MG63 (cell line): ENCODE measurements around the gene PALD1. TPM values are rescaled to one million over a fixed set of nuclear protein-coding genes. Genes with fewer than 3 reads are reported as not detected.

ENCODE experiments used
- DNase-seq: peaks from one replicate; pipeline ENCODE4 v3.0.0-alpha.2; 2020
- H3K27me3 ChIP-seq: fragments of 250-450 bp; sonication (Bioruptor Pico); 2 replicates; pipeline ENCODE4 v1.5.1; 2020; ENCODE audit warnings: mild to moderate bottlenecking, moderate library complexity
- H3K36me3 ChIP-seq: fragments of 250-450 bp; sonication (Bioruptor Pico); 2 replicates; pipeline ENCODE4 v1.5.1; 2020; ENCODE audit warnings: mild to moderate bottlenecking, moderate library complexity
- H3K4me3 ChIP-seq: fragments of 250-450 bp; sonication (Bioruptor Pico); 2 replicates; pipeline ENCODE4 v1.5.1; 2020; ENCODE audit warnings: mild to moderate bottlenecking, moderate library complexity
- H3K9me3 ChIP-seq: fragments of 250-450 bp; sonication (Bioruptor Pico); 2 replicates; pipeline ENCODE4 v1.5.1; 2020; ENCODE audit warnings: mild to moderate bottlenecking, moderate library complexity
- total RNA-seq: library from RNA; depleted of rRNA; stranded (reverse); fragments of >200 nt; shearing (Covaris generic); gene quantifications from 2 replicates; pipeline ENCODE4 v1.2.3, GENCODE V29; 2014; ENCODE audit warnings: low replicate concordance

Gene PALD1
- total RNA-seq, 1 experiment from 2014 or later, result 7.8 TPM

DNA sequence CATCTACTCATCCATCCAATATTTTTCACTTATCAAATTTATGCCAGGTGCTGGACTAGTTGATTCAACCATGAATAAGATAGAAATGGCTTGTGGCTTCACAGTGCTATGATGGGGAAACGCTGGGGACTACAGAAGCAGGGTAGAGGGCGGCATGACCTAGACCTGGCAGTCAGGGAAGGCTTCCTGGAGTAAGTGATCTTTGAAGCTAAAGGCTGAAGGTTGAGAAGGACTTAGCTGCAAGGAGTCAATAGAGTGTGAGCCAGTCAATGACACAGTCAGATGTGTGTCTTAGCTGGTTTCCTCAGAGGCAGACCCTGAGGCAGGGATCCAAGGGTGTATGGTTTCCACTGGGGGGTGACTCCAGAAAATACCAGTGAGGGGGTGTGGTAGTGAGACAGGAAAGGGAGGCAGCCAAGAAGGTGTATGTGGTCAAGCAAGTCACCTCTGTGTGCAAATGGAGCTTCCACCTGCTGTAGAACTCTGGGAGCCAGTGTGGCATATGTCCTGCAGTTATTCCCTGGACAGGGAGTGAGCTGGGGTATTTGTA is 113.7 kb downstream of the PALD1 start:
- no peak for DNase-seq
- no peaks in the 10 kb centered on the region for H3K9me3 ChIP-seq
- H3K36me3 ChIP-seq, result no peaks in the 10 kb centered on the region
- H3K4me3 ChIP-seq, result no peak overlapping the region
- no peaks in the 10 kb centered on the region for H3K27me3 ChIP-seq

DNA sequence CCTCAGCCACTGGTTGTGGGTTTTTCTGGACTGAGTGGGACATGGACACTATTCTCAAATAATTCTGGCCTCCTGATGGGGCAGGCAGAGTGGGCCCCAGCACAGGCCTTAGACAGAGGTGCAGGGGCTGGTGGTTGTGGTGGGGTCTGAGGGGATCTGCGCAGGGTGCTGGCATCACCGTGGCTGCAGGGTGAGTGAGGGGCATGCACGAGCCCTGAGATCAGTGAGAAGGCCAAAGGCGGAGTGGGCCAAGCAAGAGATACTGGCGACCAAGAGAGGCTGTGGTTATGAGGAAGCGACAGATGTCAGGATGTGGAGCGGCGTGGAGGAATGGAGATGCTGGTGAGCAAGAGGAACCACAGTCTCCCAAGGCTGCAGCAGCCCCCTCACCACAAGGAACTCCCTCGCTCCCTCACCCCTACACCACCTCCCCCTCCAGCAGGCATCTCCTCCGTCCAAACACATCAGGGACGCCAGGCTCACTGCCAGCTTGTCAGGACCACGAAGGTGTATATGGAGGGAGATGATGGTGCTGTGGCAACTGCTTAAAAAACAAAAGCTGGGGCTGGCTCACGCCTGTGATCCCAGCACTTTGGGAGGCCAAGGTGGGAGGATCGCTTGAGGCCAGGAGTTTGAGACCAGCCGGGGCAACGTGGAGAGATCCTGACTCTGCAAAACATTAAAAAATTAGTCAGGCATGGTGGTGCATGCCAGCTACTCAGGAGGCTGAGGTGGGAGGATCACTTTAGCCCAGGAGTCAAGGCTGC is 114.4 kb downstream of the PALD1 start:
- Histone ChIP-seq H3K4me3 (no peak overlapping the region), H3K36me3 (no peaks in the 10 kb centered on the region), H3K9me3 (no peaks in the 10 kb centered on the region), H3K27me3 (no peaks in the 10 kb centered on the region)
- DNase-seq, result no peak

DNA sequence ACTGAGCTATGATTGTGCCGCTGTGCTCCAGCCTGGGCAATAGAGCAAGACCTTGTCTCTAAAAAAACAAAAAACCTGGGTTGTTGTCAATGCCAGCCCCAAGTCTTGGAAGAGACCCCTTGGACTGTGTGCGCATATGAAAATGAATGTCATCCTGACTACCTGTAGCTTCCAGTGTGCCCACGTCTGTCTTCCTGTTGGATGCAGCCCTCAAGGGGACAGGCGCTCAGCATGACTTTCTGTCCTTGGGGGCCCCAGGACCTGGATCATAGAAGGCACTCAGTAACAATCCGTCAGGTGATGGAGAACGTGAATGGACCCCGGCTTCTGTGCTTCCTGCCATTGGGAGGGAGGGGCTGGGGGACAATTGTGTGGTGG is 114.9 kb downstream of the PALD1 start:
- Histone ChIP-seq H3K27me3 (no peaks in the 10 kb centered on the region), H3K36me3 (no peaks in the 10 kb centered on the region), H3K4me3 (no peak overlapping the region), H3K9me3 (no peaks in the 10 kb centered on the region)
- no peak for DNase-seq

DNA sequence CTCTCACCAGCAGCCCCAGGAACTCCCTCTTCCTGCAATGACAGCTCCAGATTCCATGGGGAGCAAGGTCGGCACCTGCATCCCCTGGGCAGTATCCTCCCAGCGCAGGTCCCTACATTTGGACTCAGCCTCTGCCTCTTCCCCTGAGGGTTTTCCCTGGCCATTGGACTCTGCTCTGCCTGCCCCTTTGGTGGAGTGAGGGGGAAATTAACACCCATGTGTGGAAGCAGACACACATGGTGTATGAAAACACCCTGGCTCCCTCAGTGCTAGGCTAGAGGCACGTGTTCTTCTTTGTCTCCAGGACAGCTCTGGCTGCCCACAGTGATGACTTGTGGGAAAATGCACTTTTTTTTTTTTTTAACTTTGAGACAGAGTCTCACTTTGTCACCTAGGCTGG is 115.6 kb downstream of the PALD1 start:
- Histone ChIP-seq H3K27me3 (no peaks in the 10 kb centered on the region), H3K36me3 (no peaks in the 10 kb centered on the region), H3K4me3 (no peak overlapping the region), H3K9me3 (no peaks in the 10 kb centered on the region)
- DNase-seq, result no peak

DNA sequence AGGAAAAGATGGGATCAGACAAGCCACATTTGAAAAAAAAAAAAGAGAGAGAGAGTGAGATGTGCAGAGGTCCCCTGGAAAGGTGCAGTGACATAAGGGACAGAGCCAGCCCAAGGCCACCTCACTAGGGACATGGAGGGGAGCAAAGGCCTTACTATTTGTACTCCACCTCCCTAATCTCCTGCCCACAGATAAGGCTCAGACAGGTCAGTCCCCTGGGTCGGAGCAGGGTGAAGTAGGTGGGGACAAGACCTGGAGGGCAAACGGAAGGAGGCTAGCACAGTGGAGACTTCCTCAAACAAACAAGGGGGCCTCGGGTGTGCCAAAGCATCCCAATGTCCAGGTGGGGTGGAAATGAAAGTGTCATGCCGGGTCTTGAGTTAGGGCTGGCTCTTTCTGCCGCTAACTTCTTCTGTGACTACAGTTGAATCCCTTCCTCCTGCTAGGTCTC is 117.0 kb downstream of the PALD1 start:
- no peaks in the 10 kb centered on the region for H3K36me3 ChIP-seq
- no peaks in the 10 kb centered on the region for H3K9me3 ChIP-seq
- no peak overlapping the region for H3K4me3 ChIP-seq
- no peak for DNase-seq
- H3K27me3 ChIP-seq, result no peaks in the 10 kb centered on the region

DNA sequence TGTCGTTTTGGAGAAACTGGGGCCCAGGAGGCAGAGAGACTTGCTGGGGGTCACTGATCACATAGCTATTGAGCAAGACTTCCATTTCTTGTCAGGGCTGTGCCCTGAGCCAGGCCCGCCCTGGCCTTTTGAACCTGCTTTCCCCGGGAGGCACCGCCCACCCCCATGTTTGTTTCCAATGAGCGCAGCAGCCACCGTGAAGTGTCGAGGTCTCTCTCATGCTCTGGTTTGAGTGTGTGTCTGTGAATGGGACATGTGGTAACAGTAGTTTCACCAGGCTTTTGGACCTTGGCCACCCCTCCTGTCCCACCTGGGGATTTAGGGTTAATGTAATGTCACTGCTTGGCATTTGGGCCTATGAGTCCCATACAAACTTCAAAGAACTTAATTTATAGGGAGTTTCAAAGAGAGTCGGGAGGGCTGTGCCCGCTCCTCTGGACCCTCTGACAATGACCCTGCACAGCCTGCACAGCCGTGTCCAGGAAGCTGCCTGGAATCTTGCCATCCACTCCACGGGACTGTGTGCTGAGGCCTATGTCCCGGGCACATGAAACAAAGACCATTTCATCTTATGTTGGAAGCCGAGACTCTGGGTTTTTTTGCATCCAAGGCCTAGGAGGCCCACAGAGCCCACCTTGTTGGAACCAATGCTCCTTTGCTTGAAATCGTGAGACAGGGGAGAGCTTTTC is 117.7 kb downstream of the PALD1 start:
- no peak for DNase-seq
- no peaks in the 10 kb centered on the region for H3K27me3 ChIP-seq
- no peak overlapping the region for H3K4me3 ChIP-seq
- H3K9me3 ChIP-seq, result no peaks in the 10 kb centered on the region
- no peaks in the 10 kb centered on the region for H3K36me3 ChIP-seq

DNA sequence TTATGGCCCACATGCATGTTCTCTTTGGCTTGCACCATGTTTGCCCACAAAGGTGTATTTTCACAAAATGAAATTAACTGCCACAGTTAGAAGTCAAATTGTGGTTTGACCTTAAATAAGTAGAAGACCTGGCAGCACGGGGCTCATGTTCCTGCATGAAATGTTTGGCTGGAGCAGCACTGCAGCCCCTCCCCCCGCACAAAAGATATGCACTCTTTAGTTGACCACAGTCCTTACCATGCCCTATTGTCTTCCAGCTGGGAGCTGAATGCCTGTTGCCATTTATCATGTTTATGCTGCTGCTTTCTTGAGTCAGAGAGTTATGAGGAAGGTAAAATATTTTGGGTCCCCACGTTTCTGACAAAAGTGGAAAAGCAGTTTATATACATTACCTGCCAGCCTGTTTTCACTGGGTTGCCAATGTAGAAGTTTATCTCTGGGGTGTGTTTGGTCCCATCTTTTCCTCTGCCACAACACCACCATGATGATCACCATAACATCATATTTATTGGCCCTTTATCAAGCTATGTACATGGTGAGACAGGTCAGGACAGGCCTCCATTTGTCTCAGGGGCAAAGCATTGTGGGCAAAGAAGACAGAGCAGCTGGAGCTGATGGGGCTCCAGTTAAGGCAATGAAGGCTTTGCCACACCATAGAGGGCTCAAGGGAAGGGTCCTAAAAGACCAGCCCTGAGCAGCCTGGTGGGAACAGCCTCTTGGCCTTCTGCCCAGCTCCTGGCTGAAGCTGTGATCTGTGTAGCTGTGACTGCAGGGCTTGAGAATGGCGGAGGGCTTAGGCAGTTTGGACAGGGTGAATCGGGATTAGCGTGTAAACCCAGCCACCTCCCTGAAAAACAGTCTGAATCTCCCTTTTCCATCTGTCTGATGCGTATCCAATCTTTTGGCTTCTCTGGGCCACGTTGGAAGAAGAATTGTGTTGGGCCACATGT is 118.6 kb downstream of the PALD1 start:
- no peak for DNase-seq
- Histone ChIP-seq H3K36me3 (no peaks in the 10 kb centered on the region), H3K4me3 (no peak overlapping the region), H3K27me3 (no peaks in the 10 kb centered on the region), H3K9me3 (no peaks in the 10 kb centered on the region)

DNA sequence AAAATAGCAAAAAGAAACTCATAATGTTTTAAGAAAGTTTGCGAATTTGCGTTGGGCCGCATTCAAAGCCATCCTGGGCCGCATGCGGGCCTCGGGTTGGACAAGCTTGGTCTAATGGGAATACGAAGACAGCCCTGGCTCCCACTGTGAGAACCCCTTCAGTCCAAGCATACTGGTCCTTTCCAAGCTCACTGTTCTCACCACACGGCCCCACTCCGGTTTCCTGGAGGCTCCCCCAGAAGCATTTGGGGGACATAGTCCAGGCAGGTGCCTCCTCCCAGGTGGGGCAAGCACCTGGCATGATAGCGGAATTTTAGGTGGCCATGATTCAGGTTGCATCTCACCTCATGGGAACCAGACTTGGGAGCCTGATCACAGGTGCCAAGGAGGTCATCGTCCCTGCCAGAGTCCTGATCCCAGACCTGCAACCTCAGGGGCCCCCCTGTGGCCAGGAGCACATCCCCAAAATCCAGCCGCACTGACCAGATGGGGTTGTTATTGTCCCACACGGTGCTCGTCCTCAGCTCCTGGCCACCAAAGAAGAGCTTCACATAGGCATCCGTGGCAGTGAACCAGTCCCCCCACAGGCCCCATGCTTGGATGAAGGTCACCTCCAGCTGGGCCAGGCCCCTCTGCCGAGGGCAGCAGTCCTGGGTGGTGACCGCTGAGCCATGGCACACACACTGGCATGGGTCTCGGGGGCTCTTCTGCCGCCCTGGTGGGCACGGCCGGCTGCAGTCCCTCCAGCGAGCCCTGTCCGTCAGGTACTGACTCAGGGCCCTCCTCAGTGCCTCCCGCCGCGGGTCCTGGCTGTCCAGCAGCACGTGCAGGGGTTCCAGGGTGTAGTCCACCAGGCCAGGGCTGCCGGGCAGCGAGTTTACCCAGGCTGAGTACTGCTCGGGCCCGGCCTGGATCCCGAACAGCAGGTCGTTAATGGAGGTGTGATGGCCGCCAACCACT is 119.6 kb downstream of the PALD1 start:
- no peaks in the 10 kb centered on the region for H3K27me3 ChIP-seq
- H3K9me3 ChIP-seq, result no peaks in the 10 kb centered on the region
- no peaks in the 10 kb centered on the region for H3K36me3 ChIP-seq
- no peak overlapping the region for H3K4me3 ChIP-seq
- DNase-seq, result no peak

DNA sequence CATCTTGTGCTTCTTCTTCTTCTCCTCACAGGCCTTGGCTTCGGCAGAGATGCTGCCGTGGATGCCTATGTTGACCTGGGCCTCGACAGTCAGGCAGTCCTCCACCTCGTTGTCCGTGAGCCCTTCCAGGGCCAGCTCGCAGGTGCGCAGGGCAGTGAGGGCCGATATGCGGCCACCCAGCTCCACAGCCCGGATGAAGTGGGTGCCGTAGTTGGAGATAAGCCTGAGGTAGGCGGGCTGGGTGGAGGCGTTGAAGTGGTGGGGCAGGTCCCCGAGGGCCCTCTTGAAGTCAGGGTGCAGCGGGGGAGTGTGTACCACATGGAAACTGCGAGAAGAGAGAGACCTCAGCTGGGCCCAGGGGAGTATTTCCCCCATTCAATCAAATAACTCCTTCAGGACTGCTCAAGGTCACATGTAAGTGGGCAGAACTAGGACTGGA is 120.3 kb downstream of the PALD1 start:
- Histone ChIP-seq H3K36me3 (no peaks in the 10 kb centered on the region), H3K27me3 (no peaks in the 10 kb centered on the region), H3K9me3 (no peaks in the 10 kb centered on the region), H3K4me3 (no peak overlapping the region)
- DNase-seq, result no peak

DNA sequence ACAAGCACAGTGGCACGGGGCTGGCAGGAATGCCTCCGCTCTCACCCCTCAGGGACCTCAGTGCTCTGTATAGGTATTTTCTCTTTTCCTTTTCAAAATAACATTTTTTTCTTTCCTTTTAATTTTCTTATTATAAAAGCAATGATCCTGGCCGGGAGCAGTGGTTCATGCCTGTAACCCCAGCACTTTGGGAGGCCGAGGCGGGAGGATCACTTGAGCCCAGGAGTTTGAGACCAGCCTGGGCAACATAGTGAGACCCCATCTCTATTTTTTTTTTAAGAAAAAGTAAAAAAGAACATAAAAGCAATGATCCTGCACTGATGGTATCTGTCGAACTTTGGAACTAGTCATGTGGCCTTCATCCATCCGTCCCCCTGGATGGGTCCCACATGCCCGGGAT is 120.8 kb downstream of the PALD1 start:
- DNase-seq, result no peak
- H3K4me3 ChIP-seq, result no peak overlapping the region
- H3K9me3 ChIP-seq, result no peaks in the 10 kb centered on the region
- H3K27me3 ChIP-seq, result no peaks in the 10 kb centered on the region
- no peaks in the 10 kb centered on the region for H3K36me3 ChIP-seq

DNA sequence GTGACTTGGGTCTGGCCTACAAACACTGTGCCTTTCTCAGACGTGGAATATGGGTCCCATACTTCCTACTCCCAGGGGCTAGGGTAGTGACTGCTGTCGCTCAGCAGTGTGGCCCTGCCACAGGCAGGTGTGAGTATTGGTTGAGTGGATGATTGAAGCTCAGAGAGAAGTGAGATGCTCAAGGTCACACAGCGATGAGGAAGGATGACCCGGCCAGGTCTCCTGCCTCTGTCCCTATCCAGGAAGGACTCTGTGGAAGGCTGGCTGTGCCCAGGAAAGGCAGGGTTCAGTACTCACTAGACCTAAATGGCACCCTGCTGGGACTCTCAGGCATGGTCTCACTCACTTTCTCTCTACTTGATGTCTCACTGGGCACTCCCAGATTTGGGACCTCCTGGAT is 121.2 kb downstream of the PALD1 start:
- Histone ChIP-seq H3K36me3 (no peaks in the 10 kb centered on the region), H3K4me3 (no peak overlapping the region), H3K9me3 (no peaks in the 10 kb centered on the region), H3K27me3 (no peaks in the 10 kb centered on the region)
- DNase-seq, result no peak

DNA sequence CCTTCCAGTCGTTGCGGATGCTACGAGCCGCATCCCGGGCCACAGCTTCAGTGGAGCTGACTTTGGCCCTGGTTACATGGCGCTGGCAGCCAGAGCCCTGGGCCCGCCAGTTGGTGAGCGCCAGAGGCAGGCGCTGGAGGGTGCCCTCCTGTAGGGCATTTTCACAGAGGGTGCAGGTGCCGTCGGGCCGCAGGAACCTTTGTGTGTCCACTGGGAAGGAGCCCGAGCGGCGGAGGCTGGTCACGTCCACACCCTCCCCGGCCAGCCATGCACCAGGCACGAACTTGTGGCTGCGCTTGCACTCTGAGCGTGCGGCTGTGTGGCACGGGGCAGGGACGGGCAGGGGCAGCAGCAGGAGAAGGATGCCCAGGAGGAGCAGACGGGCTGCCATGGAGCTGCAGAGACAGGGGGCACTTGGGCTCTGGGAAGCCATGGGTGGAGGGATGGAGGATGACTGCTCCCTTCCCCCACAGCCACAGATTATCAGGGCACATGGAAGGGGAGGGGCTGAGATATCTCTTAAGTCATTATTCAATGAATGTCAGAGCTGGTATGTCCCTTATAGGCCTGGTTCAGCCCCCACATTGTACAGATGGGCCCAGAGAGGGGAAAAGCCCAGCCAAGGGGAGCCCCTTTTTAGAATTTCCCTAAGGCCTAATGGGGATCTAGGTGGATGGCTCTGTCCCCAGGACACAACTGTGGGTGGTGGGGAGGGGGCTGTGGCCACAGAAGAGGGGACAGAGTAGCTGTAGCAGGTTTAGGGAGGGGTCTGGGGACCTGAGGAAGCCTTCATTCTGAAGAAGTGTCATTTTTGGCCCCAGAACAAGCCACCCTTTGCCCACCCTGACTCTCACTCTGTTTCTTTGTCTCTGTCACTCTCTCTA is 122.2 kb downstream of the PALD1 start:
- Histone ChIP-seq H3K9me3 (no peaks in the 10 kb centered on the region), H3K36me3 (no peaks in the 10 kb centered on the region), H3K4me3 (no peak overlapping the region), H3K27me3 (no peaks in the 10 kb centered on the region)
- no peak for DNase-seq

DNA sequence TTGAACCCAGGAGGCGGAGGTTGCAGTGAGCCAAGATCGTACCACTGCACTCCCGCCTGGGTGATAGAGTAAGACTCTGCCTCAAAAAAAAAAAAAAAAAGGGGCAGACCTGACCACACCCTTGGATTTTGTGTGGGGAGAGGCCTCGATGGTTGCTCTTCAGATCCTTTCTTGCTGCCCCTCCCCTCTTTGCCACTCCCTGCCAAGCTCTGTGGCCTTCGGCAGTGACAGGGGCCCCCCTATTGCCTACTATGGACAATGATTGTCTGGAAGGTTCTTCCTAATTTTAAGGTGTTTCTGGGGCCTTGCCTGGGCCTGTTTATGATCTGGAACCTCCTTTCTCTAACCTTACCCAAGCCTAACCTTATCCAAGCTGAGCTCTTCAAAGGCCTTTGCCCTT is 123.2 kb downstream of the PALD1 start:
- Histone ChIP-seq H3K9me3 (no peaks in the 10 kb centered on the region), H3K27me3 (no peaks in the 10 kb centered on the region), H3K36me3 (no peaks in the 10 kb centered on the region), H3K4me3 (no peak overlapping the region)
- no peak for DNase-seq

DNA sequence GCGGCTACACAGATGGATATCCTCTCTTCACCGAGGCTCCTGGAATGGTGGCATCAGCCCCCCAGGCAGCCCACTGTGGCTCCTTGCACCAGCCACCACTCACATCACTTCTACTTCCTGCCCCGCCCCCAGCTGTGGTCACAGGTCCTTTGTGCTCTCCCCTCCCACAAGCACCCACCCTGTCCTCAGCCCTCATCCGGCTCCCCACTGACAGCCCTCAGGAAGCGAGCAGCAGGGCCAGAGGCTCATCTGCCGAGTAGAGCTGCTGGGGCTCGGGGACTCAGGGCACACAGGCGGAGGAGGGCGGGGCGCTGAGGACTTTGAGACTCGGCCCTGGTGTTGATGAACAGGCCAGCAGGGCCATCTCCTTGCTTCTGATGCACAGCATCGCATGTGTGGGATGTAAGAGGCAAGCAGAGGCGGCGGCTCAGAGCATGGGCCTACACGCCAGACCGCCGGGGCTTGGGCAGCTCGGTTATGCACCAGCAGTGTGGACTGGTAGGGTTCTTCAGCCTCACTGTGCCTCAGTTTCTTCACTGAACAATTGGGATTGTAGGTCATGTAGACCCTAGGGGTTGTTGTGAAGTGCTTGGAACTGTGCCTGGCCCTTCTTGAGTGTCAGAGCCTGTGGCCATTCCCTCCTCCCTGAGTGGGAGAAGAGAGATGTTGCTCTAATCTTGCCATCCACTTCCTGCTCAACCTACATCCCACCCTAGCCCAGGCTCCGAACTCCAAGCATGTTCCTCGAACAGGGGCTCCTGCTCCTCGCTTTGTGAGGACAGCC is 124.3 kb downstream of the PALD1 start, which contains the start of gene PRF1:
PRF1 (minus strand) TSS at position 77 of the 784 bp plus-strand sequence. CDS start 1,839 bp downstream, outside the sequence.
- H3K36me3 ChIP-seq, result no peaks in the 10 kb centered on the region
- no peak for DNase-seq

More for the DNA sequence above, 124.3 kb downstream of the PALD1 start, which contains the start of gene PRF1:
- Histone ChIP-seq H3K4me3 (no peak within 1 kb of the TSS), H3K27me3 (no peaks in the 10 kb centered on the region), H3K9me3 (no peaks in the 10 kb centered on the region)
